D721Med (cell line): ENCODE measurements around the gene KIAA1755.

ENCODE experiments used
- DNase-seq: peaks from one replicate; pipeline ENCODE4 v3.0.0; 2011; ENCODE audit warnings: low spot score; ENCODE audit not compliant: insufficient read length
- FAIRE-seq: peaks from 2 replicates; lab custom pipeline; 2011; peaks lifted over from hg19 to GRCh38; lab: Jason Lieb, UNC
- CTCF ChIP-seq: IDR thresholded peaks from 2 replicates; pipeline ENCODE4 v1.5.1; 2012; ENCODE audit warnings: mild to moderate bottlenecking, control low read depth; ENCODE audit not compliant: insufficient read depth; ENCODE audit errors: missing control alignments

The KIAA1755 gene

DNA sequence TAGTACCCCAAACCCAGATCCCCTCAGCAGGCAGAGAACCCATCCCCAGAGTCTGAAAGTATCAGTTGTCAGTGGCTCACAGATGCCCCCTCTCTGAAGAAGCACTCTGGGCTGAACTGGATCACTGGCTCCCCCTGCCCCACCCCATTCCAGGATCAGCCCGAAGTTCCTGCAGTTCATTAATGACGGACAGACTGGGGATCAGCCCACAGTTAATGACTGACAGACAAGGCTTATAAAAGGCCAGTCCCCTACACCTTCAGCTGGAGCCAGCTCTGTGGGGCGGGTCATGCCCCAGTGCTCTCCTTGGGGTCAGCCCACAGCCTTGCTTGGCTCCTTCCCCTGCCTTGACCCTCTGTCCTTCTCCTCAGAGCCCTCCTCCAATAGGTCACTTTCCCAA, 21.7 kb downstream of the KIAA1755 start:
- FAIRE-seq (no peak), DNase-seq (no peak)
- TF ChIP-seq CTCF = no peak

- no peak for TF ChIP-seq CTCF
- DNase-seq (no peak), FAIRE-seq (no peak)
Observed at GRCh38 chr20:38237381-38237780, 23.2 kb downstream of the KIAA1755 start.

GRCh38 chr20:38231531-38232121, 28.9 kb downstream of the KIAA1755 start:
- no peak for FAIRE-seq
- TF ChIP-seq CTCF = no peak

DNA sequence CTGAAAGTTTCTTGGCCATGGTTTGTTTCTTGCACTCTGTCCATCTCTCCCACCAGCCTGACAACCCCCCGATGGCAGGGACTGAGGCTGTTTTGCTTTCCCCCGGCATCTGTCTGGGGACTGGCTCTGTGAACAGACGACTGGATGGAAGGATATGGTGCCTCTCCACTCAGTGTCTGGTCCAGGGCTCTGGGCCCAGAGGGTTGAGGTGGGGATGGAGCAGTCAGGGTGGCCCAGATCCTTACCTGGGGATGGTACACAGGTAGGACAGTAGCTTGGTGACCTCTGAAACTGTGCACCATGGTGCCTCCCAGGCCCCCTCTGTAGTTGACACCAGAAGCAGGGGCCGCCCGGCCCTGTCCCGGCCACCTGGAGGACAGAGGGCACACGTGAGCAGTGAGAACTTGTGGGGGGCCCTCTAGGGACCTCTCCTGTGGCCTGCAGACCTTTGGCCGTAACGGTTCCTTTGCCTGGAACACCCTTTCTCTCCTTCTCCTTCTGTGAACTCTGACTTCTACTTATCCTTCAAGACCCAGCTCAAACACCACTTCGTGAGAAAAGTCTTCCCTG, 29.5 kb downstream of the KIAA1755 start:
- no peak for TF ChIP-seq CTCF
- no peak for FAIRE-seq
- DNase-seq = no peak

More at GRCh38 chr20:38231531-38232121, 28.9 kb downstream of the KIAA1755 start:
- DNase-seq = no peak

DNA sequence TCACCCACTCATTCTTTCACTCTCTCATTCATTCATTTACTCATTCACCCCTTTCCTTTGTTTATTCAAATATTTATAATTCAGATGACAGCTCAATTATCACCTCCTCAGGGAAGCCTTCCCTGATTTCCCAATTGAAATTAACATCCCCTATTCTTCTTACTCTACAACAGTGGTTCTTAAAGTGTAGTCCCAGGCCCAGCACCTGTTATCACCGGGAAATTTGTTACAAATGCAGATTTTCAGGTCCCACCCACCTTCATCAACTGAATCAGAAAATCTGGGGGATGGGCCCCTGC, 30.3 kb downstream of the KIAA1755 start:
- no peak for TF ChIP-seq CTCF
- no peak for DNase-seq
- no peak for FAIRE-seq

DNA sequence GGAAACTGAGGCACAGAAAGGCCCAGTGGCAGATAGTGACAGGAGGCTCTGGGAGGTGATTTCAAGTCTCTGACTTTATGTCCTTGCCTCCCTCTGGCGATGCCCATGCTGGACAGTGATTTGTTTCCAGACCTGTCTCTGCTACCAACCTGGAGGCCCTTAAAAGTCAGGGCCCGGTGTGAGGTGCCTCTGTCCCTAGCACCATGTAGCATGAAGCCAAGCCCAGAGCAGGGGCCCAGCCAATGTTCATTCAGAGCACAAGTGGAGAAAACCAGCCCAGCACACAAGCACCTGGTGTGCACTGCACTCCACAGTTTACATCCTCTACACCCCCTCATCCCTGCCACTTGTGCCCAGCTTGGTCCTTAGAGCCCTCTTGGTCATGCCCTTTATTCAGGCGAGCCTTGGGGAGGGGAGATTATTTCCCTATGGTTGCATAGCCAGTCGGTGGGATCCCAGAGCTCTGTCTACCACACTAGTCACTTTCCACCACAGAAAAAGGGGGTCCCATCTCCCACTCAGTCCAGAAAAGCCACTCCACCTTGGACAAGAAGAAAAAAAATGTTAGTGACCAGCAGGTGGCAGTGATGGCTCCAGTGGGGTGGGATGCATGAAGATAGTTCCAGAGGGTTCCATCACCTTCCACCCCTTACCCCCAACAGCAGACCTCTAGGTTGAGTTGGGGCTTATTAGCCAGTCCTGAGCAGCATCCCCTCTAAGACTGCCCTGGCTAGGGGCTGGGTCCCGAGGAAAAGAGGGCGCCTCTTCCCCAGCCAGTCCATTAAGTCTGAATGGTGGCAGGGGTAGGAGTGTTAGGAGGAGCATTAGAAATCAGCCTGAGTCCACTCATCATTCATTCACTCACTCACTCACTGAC, 30.9 kb downstream of the KIAA1755 start:
- FAIRE-seq = no peak
- DNase-seq = peak; percentile 79
- peak; percentile 10 for TF ChIP-seq CTCF
